SK-N-SH (cell line): ENCODE measurements around the gene CATSPERZ. TPM values are rescaled to one million over a fixed set of nuclear protein-coding genes. Genes with fewer than 3 reads are reported as not detected.

ENCODE experiments used
- CTCF ChIA-PET: fragments of 300-600, 350-600 bp; formaldehyde crosslinking; extraction: SDS; loops from one replicate; lab custom pipeline; 2021; lab: Yijun Ruan, JAX
- POLR2A ChIA-PET: fragments of 350-600 bp; sonication (Branson Sonifier 250); formaldehyde crosslinking; extraction: SDS; loops from one replicate; lab custom pipeline; 2020; ENCODE audit warnings: antibody characterized with exemption, inconsistent platforms; lab: Yijun Ruan, JAX
- DNase-seq: peaks from one replicate; pipeline ENCODE4 v3.0.0; 2012
- H2AFZ ChIP-seq: fragments of 200-600 bp; sonication (generic); 2 replicates; pipeline ENCODE4 v1.8.1; 2016; ENCODE audit warnings: antibody characterized with exemption, mild to moderate bottlenecking, low read depth
- H3F3A ChIP-seq: fragments of 200-600 bp; sonication (generic); replicated peaks from 2 replicates; pipeline ENCODE3; 2016; ENCODE audit warnings: antibody characterized with exemption, mild to moderate bottlenecking; ENCODE audit not compliant: insufficient read depth
- H3K27ac ChIP-seq, 2 experiments: fragments of 200-500 bp in 1 of 2; fragments of 200-600 bp in 1 of 2; sonication (Bioruptor generic) in 1 of 2; sonication (generic), shearing (Covaris generic) in 1 of 2; 2 replicates each; pipeline versions ENCODE4 v1.5.1 to v1.6.1; 2014 to 2016; ENCODE audit warnings: low read depth in 2 of 2, inconsistent platforms in 1 of 2, low read length in 1 of 2, mild to moderate bottlenecking in 1 of 2, mixed read lengths in 1 of 2
- H3K27me3 ChIP-seq: fragments of 200-600 bp; sonication (generic), shearing (Covaris generic); 2 replicates; pipeline ENCODE4 v1.6.1; 2016; ENCODE audit warnings: mixed run types; ENCODE audit not compliant: insufficient read depth
- H3K36me3 ChIP-seq, 2 experiments: fragments of 200-500 bp in 1 of 2; fragments of 200-600 bp in 1 of 2; sonication (Bioruptor generic) in 1 of 2; sonication (generic) in 1 of 2; replicated peaks in 1 of 2; 2 replicates each; pipeline versions ENCODE3 to v1.5.1; 2014 to 2016; ENCODE audit warnings: low read length in 1 of 2, mild to moderate bottlenecking in 1 of 2; ENCODE audit not compliant: insufficient read depth in 2 of 2, control insufficient read depth in 1 of 2
- H3K4me1 ChIP-seq, 2 experiments: fragments of 200-500 bp in 1 of 2; fragments of 200-600 bp in 1 of 2; sonication (Bioruptor generic) in 1 of 2; sonication (generic), shearing (Covaris generic) in 1 of 2; 2 replicates each; pipeline versions ENCODE4 v1.5.1 to v1.6.1; 2014 to 2016; ENCODE audit warnings: low read depth in 1 of 2, low read length in 1 of 2, mixed run types in 1 of 2; ENCODE audit not compliant: insufficient read depth in 2 of 2, control insufficient read depth in 1 of 2
- H3K4me2 ChIP-seq: fragments of 200-600 bp; sonication (generic), shearing (Covaris generic); 2 replicates; pipeline ENCODE4 v1.6.1; 2017; ENCODE audit warnings: mixed run types
- H3K4me3 ChIP-seq, 2 experiments: fragments of 200-500 bp in 1 of 2; fragments of 200-600 bp in 1 of 2; sonication (Bioruptor generic) in 1 of 2; sonication (generic), shearing (Covaris generic) in 1 of 2; 2 replicates each; pipeline versions ENCODE4 v1.5.1 to v1.8.1; 2014 to 2016; ENCODE audit warnings: low read depth in 2 of 2, inconsistent platforms in 1 of 2, low read length in 1 of 2, mild to moderate bottlenecking in 1 of 2, mixed read lengths in 1 of 2, moderate library complexity in 1 of 2
- H3K79me2 ChIP-seq: fragments of 200-600 bp; sonication (generic); 2 replicates; pipeline ENCODE4 v1.8.1; 2017; ENCODE audit warnings: mild to moderate bottlenecking; ENCODE audit not compliant: insufficient read depth
- H3K9ac ChIP-seq: fragments of 200-600 bp; sonication (generic); 2 replicates; pipeline ENCODE4 v1.6.1; 2017; ENCODE audit warnings: mixed run types
- H3K9me2 ChIP-seq: fragments of 200-600 bp; sonication (generic); 2 replicates; pipeline ENCODE4 v1.6.1; 2017; ENCODE audit warnings: mixed run types
- H3K9me3 ChIP-seq: fragments of 200-600 bp; sonication (generic); 2 replicates; pipeline ENCODE4 v1.6.1; 2017; ENCODE audit warnings: mixed run types, mild to moderate bottlenecking, moderate library complexity
- H4K20me1 ChIP-seq: fragments of 200-600 bp; sonication (generic); 2 replicates; pipeline ENCODE4 v1.6.1; 2017; ENCODE audit warnings: mild to moderate bottlenecking, mixed run types; ENCODE audit not compliant: insufficient read depth
- ELF1 ChIP-seq: IDR thresholded peaks from 2 replicates; pipeline ENCODE4 v1.4.0; 2012
- EZH2phosphoT487 ChIP-seq: fragments of 200-600 bp; sonication (generic); IDR thresholded peaks from 2 replicates; pipeline ENCODE4 v1.6.1; 2017; ENCODE audit warnings: low read depth, mixed run types, mild to moderate bottlenecking, antibody characterized with exemption, moderate library complexity, borderline replicate concordance
- IRF3 ChIP-seq: fragments of 150-350 bp; IDR thresholded peaks from 2 replicates; pipeline ENCODE4 v1.6.1; 2016; ENCODE audit warnings: mild to moderate bottlenecking, low read depth, low read length
- JUND ChIP-seq: IDR thresholded peaks from 2 replicates; pipeline ENCODE4 v1.4.0; 2012
- MEF2A ChIP-seq: IDR thresholded peaks from 2 replicates; pipeline ENCODE4 v1.4.0; 2012; ENCODE audit warnings: low read depth, borderline replicate concordance
- MXI1 ChIP-seq: IDR thresholded peaks from 2 replicates; pipeline ENCODE4 v1.6.1; 2012; ENCODE audit warnings: mild to moderate bottlenecking, low read depth, low read length, improper control_type of control experiment
- NRF1 ChIP-seq: IDR thresholded peaks from 2 replicates; pipeline ENCODE4 v1.6.1; 2012; ENCODE audit warnings: low read depth, mild to moderate bottlenecking, low read length
- REST ChIP-seq: IDR thresholded peaks from 2 replicates; pipeline ENCODE4 v1.6.1; 2012; ENCODE audit warnings: mild to moderate bottlenecking, low read depth, low read length, moderate library complexity
- RXRA ChIP-seq: IDR thresholded peaks from 2 replicates; pipeline ENCODE4 v1.4.0; 2012; ENCODE audit warnings: low read depth, mild to moderate bottlenecking, borderline replicate concordance
- SMC3 ChIP-seq: IDR thresholded peaks from 2 replicates; pipeline ENCODE4 v1.6.1; 2012; ENCODE audit warnings: low read depth, low read length, improper control_type of control experiment
- TAF1 ChIP-seq: IDR thresholded peaks from 2 replicates; pipeline ENCODE4 v1.6.1; 2012; ENCODE audit warnings: low read depth, mild to moderate bottlenecking, low read length, moderate library complexity, borderline replicate concordance
- TCF12 ChIP-seq: IDR thresholded peaks from 2 replicates; pipeline ENCODE4 v1.4.0; 2012
- YY1 ChIP-seq: IDR thresholded peaks from 2 replicates; pipeline ENCODE4 v1.4.0; 2012; ENCODE audit warnings: low read depth, mild to moderate bottlenecking
- WGBS: methylation state at CpG from one replicate; pipeline ENCODE4 v1.1.6; 2017; ENCODE audit warnings: low lambda C conversion rate; 5-methylcytosine and 5-hydroxymethylcytosine counted together
- polyA plus RNA-seq, 3 experiments: library from polyadenylated mRNA; depleted of rRNA; stranded (reverse); fragments of >200 nt; gene quantifications; 2 replicates each; pipeline ENCODE4 v1.2.3, GENCODE V29; 2012
- TF ChIP-seq, protein P1 (sequence below): IDR thresholded peaks from 2 replicates; pipeline ENCODE4 v1.4.0; 2012; ENCODE audit warnings: low read depth
- TF ChIP-seq, protein P2 (sequence below): fragments of 150-350 bp; IDR thresholded peaks from 2 replicates; pipeline ENCODE4 v1.6.1; 2017; ENCODE audit warnings: antibody characterized with exemption, low read length, low read depth, borderline replicate concordance
- TF ChIP-seq, protein P3 (sequence below): IDR thresholded peaks from 2 replicates; pipeline ENCODE4 v1.4.0; 2012; ENCODE audit warnings: low read depth, borderline replicate concordance

CATSPERZ gene
- polyA plus RNA-seq, 1 of the 3 experiments (the other 2 are of a cell fraction), result 0.54 TPM

DNA sequence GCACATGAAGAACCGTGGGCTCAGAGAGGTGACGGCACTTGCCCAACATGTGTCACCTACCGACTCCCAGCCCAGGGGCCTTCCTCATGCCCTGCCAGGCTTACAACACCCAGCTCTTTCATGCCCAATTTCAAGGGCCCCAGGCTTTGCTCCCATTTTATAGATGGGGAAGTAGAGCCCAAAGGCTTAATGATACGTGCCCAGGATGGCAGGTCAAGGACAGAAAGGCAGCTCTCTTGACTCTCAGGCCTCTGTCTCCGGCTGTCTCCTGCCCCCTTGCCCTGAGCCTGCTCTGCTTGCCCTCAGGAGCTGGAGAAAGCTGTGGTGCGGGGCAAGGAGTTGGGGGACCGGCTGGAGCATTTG is 48.8 kb downstream of the CATSPERZ start:
- Histone ChIP-seq H2AFZ (no peak overlapping the region), H3F3A (no peaks in the 10 kb centered on the region), H3K9me2 (no peaks in the 10 kb centered on the region), H3K4me3 (no peak overlapping the region), H3K36me3 (no peaks in the 10 kb centered on the region), H3K4me1 (no peaks in the 10 kb centered on the region; a peak in 1 of 4 replicates), H3K9ac (no peak overlapping the region), H3K27me3 (no peaks in the 10 kb centered on the region), H3K79me2 (no peaks in the 10 kb centered on the region), H3K27ac (no peak overlapping the region), H4K20me1 (no peaks in the 10 kb centered on the region), H3K4me2 (no peak overlapping the region), H3K9me3 (no peaks in the 10 kb centered on the region)
- CTCF ChIA-PET, result interaction anchor here (0.7 to 1.7 kb wide), 4 partner anchors 17 to 205 kb away, joined by 3 to 5 read pairs (median 4); no protein-coding TSS in a partner anchor
- no peak for TF ChIP-seq RXRA
- no peak for TF ChIP-seq IRF3
- no peak for TF ChIP-seq MEF2A
- no peak for TF ChIP-seq EZH2phosphoT487
- WGBS, result 88% methylated on average over 7 of the region's 7 CpGs
- POLR2A ChIA-PET, result no interaction called here
- DNase-seq, result no peak

DNA sequence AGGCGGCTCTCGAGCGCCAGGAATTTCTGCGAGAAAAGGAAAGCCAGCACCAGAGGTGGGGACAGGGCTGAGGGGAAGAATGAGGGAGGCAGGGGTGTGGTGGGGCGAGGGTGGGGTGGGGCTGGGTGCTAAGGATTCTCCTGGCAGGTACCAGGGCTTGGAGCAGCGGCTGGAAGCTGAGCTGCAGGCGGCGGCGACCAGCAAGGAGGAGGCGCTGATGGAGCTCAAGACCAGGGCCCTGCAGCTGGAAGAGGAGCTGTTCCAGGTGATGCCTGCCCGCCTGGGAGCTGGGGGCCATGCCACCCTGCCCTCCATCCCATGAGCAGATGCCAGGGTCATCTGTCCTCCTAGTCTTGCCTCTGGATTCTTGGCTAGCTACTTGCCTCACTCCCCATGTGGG is 49.2 kb downstream of the CATSPERZ start:
- no peak for DNase-seq
- Histone ChIP-seq H3K9ac (no peak overlapping the region), H3K9me2 (no peaks in the 10 kb centered on the region), H4K20me1 (no peaks in the 10 kb centered on the region), H3K4me2 (no peak overlapping the region), H3K9me3 (no peaks in the 10 kb centered on the region), H3K79me2 (no peaks in the 10 kb centered on the region), H3K4me3 (no peak overlapping the region), H3K4me1 (no peaks in the 10 kb centered on the region; a peak in 1 of 4 replicates), H2AFZ (no peak overlapping the region), H3K27me3 (no peaks in the 10 kb centered on the region), H3K36me3 (no peaks in the 10 kb centered on the region), H3F3A (no peaks in the 10 kb centered on the region), H3K27ac (no peak overlapping the region)
- POLR2A ChIA-PET, result no interaction called here
- CTCF ChIA-PET, result interaction anchor here (0.7 to 1.7 kb wide), 4 partner anchors 18 to 204 kb away, joined by 3 to 5 read pairs (median 4); no protein-coding TSS in a partner anchor
- whole genome bisulfite sequencing, result 89% methylated on average over 10 of the region's 11 CpGs
- TF ChIP-seq MXI1, result no peak
- no peak for TF ChIP-seq TCF12
- TF ChIP-seq, protein P1, sequence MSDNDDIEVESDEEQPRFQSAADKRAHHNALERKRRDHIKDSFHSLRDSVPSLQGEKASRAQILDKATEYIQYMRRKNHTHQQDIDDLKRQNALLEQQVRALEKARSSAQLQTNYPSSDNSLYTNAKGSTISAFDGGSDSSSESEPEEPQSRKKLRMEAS, result no peak
- no peak for TF ChIP-seq ELF1
- TF ChIP-seq TAF1, result no peak
- TF ChIP-seq EZH2phosphoT487, result no peak
- no peak for TF ChIP-seq SMC3
- TF ChIP-seq NRF1, result no peak
- TF ChIP-seq, protein P2, sequence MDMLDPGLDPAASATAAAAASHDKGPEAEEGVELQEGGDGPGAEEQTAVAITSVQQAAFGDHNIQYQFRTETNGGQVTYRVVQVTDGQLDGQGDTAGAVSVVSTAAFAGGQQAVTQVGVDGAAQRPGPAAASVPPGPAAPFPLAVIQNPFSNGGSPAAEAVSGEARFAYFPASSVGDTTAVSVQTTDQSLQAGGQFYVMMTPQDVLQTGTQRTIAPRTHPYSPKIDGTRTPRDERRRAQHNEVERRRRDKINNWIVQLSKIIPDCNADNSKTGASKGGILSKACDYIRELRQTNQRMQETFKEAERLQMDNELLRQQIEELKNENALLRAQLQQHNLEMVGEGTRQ, result no peak
- no peak for TF ChIP-seq YY1
- TF ChIP-seq, protein P3, sequence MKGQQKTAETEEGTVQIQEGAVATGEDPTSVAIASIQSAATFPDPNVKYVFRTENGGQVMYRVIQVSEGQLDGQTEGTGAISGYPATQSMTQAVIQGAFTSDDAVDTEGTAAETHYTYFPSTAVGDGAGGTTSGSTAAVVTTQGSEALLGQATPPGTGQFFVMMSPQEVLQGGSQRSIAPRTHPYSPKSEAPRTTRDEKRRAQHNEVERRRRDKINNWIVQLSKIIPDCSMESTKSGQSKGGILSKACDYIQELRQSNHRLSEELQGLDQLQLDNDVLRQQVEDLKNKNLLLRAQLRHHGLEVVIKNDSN, result no peak
- TF ChIP-seq JUND, result no peak
- TF ChIP-seq REST, result no peak
- TF ChIP-seq IRF3, result no peak
